ENCODE measurements around the gene DHCR7.
"Not testable (repeated sequence)": the region's sequence is repeated elsewhere in the genome, so short reads cannot be mapped to it uniquely, and the experiment has no call there.

The DHCR7 gene

GRCh38 chr11:71437399-71437798 lies 10.8 kb downstream of the DHCR7 start:
- DNase-seq (ENCODE audit: low spot score) = no peak

- DNase-seq (ENCODE audit: low spot score) = no peak
Observed at GRCh38 chr11:71436861-71437260, 11.3 kb downstream of the DHCR7 start.

- no peak for DNase-seq (ENCODE audit: low spot score)
Observed at GRCh38 chr11:71435278-71435951, 12.8 kb downstream of the DHCR7 start.

- DNase-seq (ENCODE audit: low spot score) = no peak
Observed at GRCh38 chr11:71434576-71435130, 13.5 kb downstream of the DHCR7 start.

GRCh38 chr11:71433648-71434450 lies 14.3 kb downstream of the DHCR7 start:
- peak; percentile 58 for DNase-seq (ENCODE audit: low spot score)

- no peak for DNase-seq (ENCODE audit: low spot score)
Observed at GRCh38 chr11:71432761-71433647, 15.2 kb downstream of the DHCR7 start.

GRCh38 chr11:71431271-71431670 lies 16.9 kb downstream of the DHCR7 start:
- DNase-seq (ENCODE audit: low spot score) = no peak

- no peak for DNase-seq (ENCODE audit: low spot score)
Observed at GRCh38 chr11:71430166-71430565, 18.0 kb downstream of the DHCR7 start.

- no peak for DNase-seq (ENCODE audit: low spot score)
Observed at GRCh38 chr11:71429701-71430100, 18.5 kb downstream of the DHCR7 start.

GRCh38 chr11:71428861-71429435 lies 19.2 kb downstream of the DHCR7 start:
- DNase-seq (ENCODE audit: low spot score) = no peak

GRCh38 chr11:71426413-71426812 lies 21.8 kb downstream of the DHCR7 start:
- DNase-seq (ENCODE audit: low spot score) = no peak

GRCh38 chr11:71425860-71426259 lies 22.3 kb downstream of the DHCR7 start:
- DNase-seq (ENCODE audit: low spot score) = no peak

- no peak for DNase-seq (ENCODE audit: low spot score)
Observed at GRCh38 chr11:71425409-71425808, 22.8 kb downstream of the DHCR7 start.

- DNase-seq (ENCODE audit: low spot score) = no peak
Observed at GRCh38 chr11:71423181-71423790, 24.9 kb downstream of the DHCR7 start.

GRCh38 chr11:71422318-71422717 lies 25.9 kb downstream of the DHCR7 start:
- DNase-seq (ENCODE audit: low spot score) = not testable (repeated sequence)

GRCh38 chr11:71421392-71421950 lies 26.7 kb downstream of the DHCR7 start:
- no peak for DNase-seq (ENCODE audit: low spot score)

- peak; percentile 64 for DNase-seq (ENCODE audit: low spot score)
Observed at GRCh38 chr11:71420455-71421241, 27.5 kb downstream of the DHCR7 start.

GRCh38 chr11:71418643-71419042 lies 29.6 kb downstream of the DHCR7 start:
- no peak for DNase-seq (ENCODE audit: low spot score)

GRCh38 chr11:71414645-71415044 lies 33.5 kb downstream of the DHCR7 start:
- no peak for DNase-seq (ENCODE audit: low spot score)

GRCh38 chr11:71410363-71410966 lies 37.7 kb downstream of the DHCR7 start:
- DNase-seq (ENCODE audit: low spot score) = no peak

Measured in GM03348 (cell line).